HG03196 (cell line): ENCODE measurements around the gene RC3H2.

Experiments used
- ATAC-seq: cut with Tn5 transposase; IDR thresholded peaks from one replicate; pipeline ENCODE4 v1.9.1; 2021; ENCODE audit not compliant: unreplicated experiment

The RC3H2 gene

DNA sequence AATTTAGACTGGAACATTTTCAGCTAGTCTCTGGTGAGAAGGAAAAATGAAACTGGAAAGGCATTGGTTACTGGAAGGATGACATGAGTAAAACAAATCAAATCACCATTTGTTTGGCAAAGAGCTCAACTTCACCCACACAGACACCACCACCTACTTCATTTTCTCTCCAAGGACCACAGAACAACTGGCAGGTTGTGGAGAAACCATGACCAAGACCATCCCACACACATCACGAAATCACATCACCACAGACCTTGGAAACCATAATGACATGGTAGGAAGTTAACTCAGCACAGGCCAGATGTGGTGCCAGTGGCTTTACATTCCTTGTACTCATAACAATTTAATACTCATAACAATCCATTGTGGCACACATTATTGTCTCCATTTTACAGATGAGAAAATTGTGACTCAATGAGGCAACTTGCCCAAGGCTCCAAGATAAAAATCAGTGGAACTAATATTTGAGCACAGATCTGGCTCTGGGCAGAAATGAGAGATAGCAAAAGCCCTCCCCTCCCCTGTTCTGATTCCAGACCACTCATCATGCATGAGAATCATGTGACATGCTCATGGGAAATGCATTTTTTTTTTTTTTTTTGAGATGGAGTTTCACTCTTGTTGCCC, 97.8 kb downstream of the RC3H2 start:
- ATAC-seq, result no peak

- no peak for ATAC-seq
Observed at GRCh38 chr9:122806661-122807060, 98.5 kb downstream of the RC3H2 start.

GRCh38 chr9:122800066-122801060, 104.8 kb downstream of the RC3H2 start, which contains the start of gene OR1K1:
TSS of gene OR1K1 (plus strand) at chr9:122800123. CDS start at chr9:122800123, 0 bp downstream.
- no peak for ATAC-seq

DNA sequence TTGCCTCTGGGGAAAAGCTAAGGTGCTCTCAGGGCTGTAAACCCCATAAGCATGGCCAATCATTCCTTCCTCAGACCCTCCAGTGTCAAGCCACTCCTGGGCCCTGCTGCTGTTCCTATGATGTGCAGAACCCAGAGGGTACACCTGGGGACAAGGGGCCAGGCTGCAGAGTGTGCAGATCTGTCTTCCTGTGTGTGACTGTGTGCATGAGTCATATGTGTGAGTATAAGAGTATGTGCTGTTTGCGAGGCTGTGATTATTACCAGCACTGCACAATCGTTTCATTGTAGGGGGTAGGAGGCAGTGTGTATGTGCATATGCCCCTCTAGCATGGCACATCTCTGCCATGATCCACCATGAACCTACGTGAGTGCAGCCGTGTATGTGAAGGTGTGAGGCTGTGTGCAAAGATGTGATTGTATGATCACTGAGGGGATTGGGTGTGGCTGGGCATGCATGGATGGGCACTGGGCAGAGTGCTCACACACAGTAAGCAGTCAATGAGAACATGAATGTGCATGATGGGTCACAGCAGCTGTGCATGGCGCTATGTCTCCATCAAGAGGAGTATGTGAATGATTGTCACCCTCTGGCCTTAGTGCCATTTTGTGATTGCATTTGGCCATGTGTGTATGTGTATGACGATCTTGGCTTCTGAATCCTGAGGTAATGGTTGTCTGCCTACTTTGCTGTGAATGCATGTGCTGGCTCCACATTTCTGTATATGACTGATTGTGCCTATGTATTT, 107.7 kb downstream of the RC3H2 start:
- no peak for ATAC-seq
